B cell (primary cell): ENCODE data around the gene TSHZ3. TPM values are rescaled to one million over a fixed set of nuclear protein-coding genes. Genes with fewer than 3 reads are reported as not detected.

ENCODE experiments used
- ATAC-seq: fragments of 200-7000 bp; cut with Tn5 transposase; one replicate; pipeline ENCODE4 v1.10.0; 2021; ENCODE audit warnings: low read depth, mild to moderate bottlenecking, moderate number of reproducible peaks, moderate library complexity
- CTCF ChIA-PET: fragments of 350-600 bp; sonication (Branson Sonifier 250); formaldehyde crosslinking; loops from one replicate; lab custom pipeline; 2021; ENCODE audit warnings: antibody characterized with exemption, inconsistent platforms; lab: Charles Lee
- POLR2A ChIA-PET: fragments of 350-600 bp; sonication (Branson Sonifier 250); formaldehyde crosslinking; loops from one replicate; lab custom pipeline; 2021; ENCODE audit warnings: antibody characterized with exemption; lab: Charles Lee
- DNase-seq: peaks from one replicate; pipeline ENCODE4 v3.0.0; 2013
- H2AFZ ChIP-seq: 2 replicates; pipeline ENCODE4 v1.6.1; 2012; ENCODE audit warnings: mild to moderate bottlenecking, low read depth, low read length; ENCODE audit not compliant: insufficient read depth, poor library complexity, severe bottlenecking
- H3K27ac ChIP-seq, 2 donors: 1 replicate in 1 of 2; 2 replicates in 1 of 2; pipeline ENCODE4 v1.5.1; 2012 to 2013; ENCODE audit warnings: low read length in 2 of 2, mild to moderate bottlenecking in 2 of 2, moderate library complexity in 1 of 2
- H3K27me3 ChIP-seq, 4 experiments: fragments of 200-600 bp in 1 of 4; sonication (generic) in 1 of 4; replicated peaks in 1 of 4; 1 replicate in 2 of 4; 2 replicates in 2 of 4; pipeline versions ENCODE4 v1.6.1 to v1.7.0; 2013 to 2016; ENCODE audit warnings: low read length in 3 of 4, mild to moderate bottlenecking in 2 of 4, mixed read lengths in 1 of 4, moderate library complexity in 1 of 4; ENCODE audit not compliant: insufficient read depth in 4 of 4, control insufficient read depth in 3 of 4; ENCODE audit errors: control extremely low read depth in 1 of 4
- H3K36me3 ChIP-seq, 2 experiments: replicated peaks in 1 of 2; 1 replicate in 1 of 2; 2 replicates in 1 of 2; pipeline versions ENCODE4 v1.6.1 to v1.7.1; 2013; ENCODE audit warnings: low read length in 1 of 2; ENCODE audit not compliant: insufficient read depth in 2 of 2, control insufficient read depth in 1 of 2; ENCODE audit errors: control extremely low read depth in 1 of 2, extremely low read depth in 1 of 2
- H3K4me1 ChIP-seq, 2 donors: fragments of 200-600 bp in 1 of 2; sonication (generic) in 1 of 2; 1 replicate in 1 of 2; 2 replicates in 1 of 2; pipeline versions ENCODE4 v1.5.1 to v1.6.1; 2013 to 2017; ENCODE audit warnings: low read length in 2 of 2; ENCODE audit not compliant: control insufficient read depth in 2 of 2, insufficient read depth in 2 of 2
- H3K4me2 ChIP-seq: replicated peaks from 2 replicates; pipeline ENCODE3; 2012; ENCODE audit warnings: mild to moderate bottlenecking, low read depth, low read length; ENCODE audit not compliant: poor library complexity, severe bottlenecking
- H3K4me3 ChIP-seq, 5 experiments: fragments of 200-600 bp in 1 of 5; sonication (generic) in 1 of 5; 1 replicate in 3 of 5; 2 replicates in 2 of 5; pipeline versions ENCODE4 v1.5.1 to v1.7.0; 2011 to 2016; ENCODE audit warnings: low read length in 4 of 5, mild to moderate bottlenecking in 4 of 5, low read depth in 2 of 5, control low read depth in 1 of 5, moderate library complexity in 1 of 5; ENCODE audit not compliant: insufficient read depth in 1 of 5; ENCODE audit errors: control extremely low read depth in 1 of 5, extremely low read depth in 1 of 5
- H3K79me2 ChIP-seq: fragments of 200-600 bp; sonication (generic); one replicate; pipeline ENCODE4 v1.6.0; 2016; ENCODE audit warnings: low read length; ENCODE audit not compliant: control insufficient read depth, insufficient read depth
- H3K9ac ChIP-seq: fragments of 200-600 bp; sonication (generic); 2 replicates; pipeline ENCODE4 v1.6.1; 2017; ENCODE audit warnings: mild to moderate bottlenecking, low read length, moderate library complexity
- H3K9me3 ChIP-seq, 3 donors: one replicate each; pipeline versions ENCODE4 v1.6.1 to v1.7.1; 2013; ENCODE audit warnings: low read length in 2 of 3; ENCODE audit not compliant: control insufficient read depth in 2 of 3, insufficient read depth in 1 of 3; ENCODE audit errors: control extremely low read depth in 1 of 3
- H4K20me1 ChIP-seq: 2 replicates; pipeline ENCODE4 v1.6.0; 2012; ENCODE audit warnings: mild to moderate bottlenecking, low read length; ENCODE audit not compliant: insufficient read depth, control insufficient read depth, poor library complexity, severe bottlenecking
- H3K27ac Mint-ChIP-seq: one replicate; pipeline ENCODE4 v1.8.0; 2021; ENCODE audit warnings: mixed read lengths
- H3K27me3 Mint-ChIP-seq: one replicate; pipeline ENCODE4 v1.8.0; 2021; ENCODE audit warnings: mixed read lengths
- H3K4me1 Mint-ChIP-seq: one replicate; pipeline ENCODE4 v1.8.0; 2021; ENCODE audit warnings: mixed read lengths
- H3K4me3 Mint-ChIP-seq: one replicate; pipeline ENCODE4 v1.8.0; 2021; ENCODE audit warnings: mixed read lengths
- H3K9me3 Mint-ChIP-seq: one replicate; pipeline ENCODE4 v1.8.0; 2022; ENCODE audit warnings: mixed read lengths; ENCODE audit not compliant: insufficient read depth
- EZH2 ChIP-seq: IDR thresholded peaks from 2 replicates; pipeline ENCODE4 v1.6.1; 2012; ENCODE audit warnings: borderline replicate concordance, low read depth, mild to moderate bottlenecking, moderate library complexity, low read length; ENCODE audit not compliant: insufficient read depth, poor library complexity, severe bottlenecking
- WGBS: methylation state at CpG from one replicate; pipeline ENCODE4 v1.1.5; 2013; ENCODE audit warnings: missing lambda C conversion rate; ENCODE audit not compliant: insufficient coverage; 5-methylcytosine and 5-hydroxymethylcytosine counted together
- intact Hi-C: fragments of 100-400 bp; cut with micrococcal nuclease; formaldehyde crosslinking; loops from one replicate; pipeline ENCODE4 v1.10.0; 2022
- polyA plus RNA-seq: library from polyadenylated mRNA; depleted of rRNA; stranded (reverse); fragments of >200 nt; gene quantifications from 2 replicates; pipeline ENCODE4 v1.2.3, GENCODE V29; 2012
- total RNA-seq, 2 donors: library from RNA; stranded (reverse); fragments of 120-200 nt in 1 of 2; gene quantifications; 1 replicate in 1 of 2; 2 replicates in 1 of 2; pipeline versions ENCODE4 v1.2.3 to v1.2.4, GENCODE V29; 2013 to 2022
- TF ChIP-seq, protein P1 (sequence below): fragments of 200-600 bp; IDR thresholded peaks from one replicate; pipeline ENCODE4 v1.8.0; 2022; ENCODE audit warnings: antibody characterized with exemption, mild to moderate bottlenecking

Gene TSHZ3
- total and polyA plus RNA-seq, 2 donors (not counting 1 experiment from before 2014, with no cell fraction given): 0.03 to 0.34 TPM

DNA sequence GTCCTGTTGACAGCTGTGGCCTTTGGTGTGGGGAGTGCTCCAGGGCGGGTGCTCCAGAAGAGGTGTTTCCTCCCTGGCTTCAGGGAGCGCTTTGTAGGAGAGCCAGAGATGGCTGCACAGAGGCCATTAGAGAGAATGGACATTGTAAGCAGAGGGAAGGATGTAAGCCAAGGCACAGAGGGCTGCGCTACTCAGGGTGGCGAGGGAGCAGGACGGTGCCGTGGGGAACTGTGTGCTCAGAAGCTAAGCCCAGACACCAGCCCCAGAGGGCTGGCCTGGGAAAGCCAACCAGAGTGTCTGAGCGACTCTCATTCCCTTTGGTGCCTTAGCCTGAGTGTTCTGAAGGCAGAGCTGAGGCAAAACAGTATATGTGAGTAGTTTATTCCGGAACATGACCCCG, 92.2 kb downstream of the TSHZ3 start:
- H3K4me3 ChIP-seq: no peak overlapping the region
- no peak overlapping the region for H3K27ac ChIP-seq
- no peak for ATAC-seq
- no peak overlapping the region for H3K9ac ChIP-seq
- Mint-ChIP-seq H3K27me3 (no peaks in the 10 kb centered on the region), H3K4me3 (no peak overlapping the region), H3K4me1 (no peaks in the 10 kb centered on the region), H3K27ac (no peak overlapping the region), H3K9me3 (no peaks in the 10 kb centered on the region)
- no peak overlapping the region for H2AFZ ChIP-seq
- peaks cover 0 to 34% (median 0%) of the 10 kb centered on the region in 3 donors for H3K9me3 ChIP-seq
- H3K79me2 ChIP-seq: no peaks in the 10 kb centered on the region
- TF ChIP-seq, protein P1, sequence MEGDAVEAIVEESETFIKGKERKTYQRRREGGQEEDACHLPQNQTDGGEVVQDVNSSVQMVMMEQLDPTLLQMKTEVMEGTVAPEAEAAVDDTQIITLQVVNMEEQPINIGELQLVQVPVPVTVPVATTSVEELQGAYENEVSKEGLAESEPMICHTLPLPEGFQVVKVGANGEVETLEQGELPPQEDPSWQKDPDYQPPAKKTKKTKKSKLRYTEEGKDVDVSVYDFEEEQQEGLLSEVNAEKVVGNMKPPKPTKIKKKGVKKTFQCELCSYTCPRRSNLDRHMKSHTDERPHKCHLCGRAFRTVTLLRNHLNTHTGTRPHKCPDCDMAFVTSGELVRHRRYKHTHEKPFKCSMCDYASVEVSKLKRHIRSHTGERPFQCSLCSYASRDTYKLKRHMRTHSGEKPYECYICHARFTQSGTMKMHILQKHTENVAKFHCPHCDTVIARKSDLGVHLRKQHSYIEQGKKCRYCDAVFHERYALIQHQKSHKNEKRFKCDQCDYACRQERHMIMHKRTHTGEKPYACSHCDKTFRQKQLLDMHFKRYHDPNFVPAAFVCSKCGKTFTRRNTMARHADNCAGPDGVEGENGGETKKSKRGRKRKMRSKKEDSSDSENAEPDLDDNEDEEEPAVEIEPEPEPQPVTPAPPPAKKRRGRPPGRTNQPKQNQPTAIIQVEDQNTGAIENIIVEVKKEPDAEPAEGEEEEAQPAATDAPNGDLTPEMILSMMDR: no peak
- TF ChIP-seq EZH2: no peak
- no peaks in the 10 kb centered on the region for H3K27me3 ChIP-seq
- no peaks in the 10 kb centered on the region for H3K4me1 ChIP-seq
- no peaks in the 10 kb centered on the region for H3K36me3 ChIP-seq
- intact Hi-C loops: no loop called here
- ChIA-PET CTCF (no interaction called here), POLR2A (no interaction called here)
- H4K20me1 ChIP-seq: no peaks in the 10 kb centered on the region
- WGBS: 89% methylated on average over 8 of the region's 9 CpGs
- H3K4me2 ChIP-seq: no peak overlapping the region
- DNase-seq: no peak

DNA sequence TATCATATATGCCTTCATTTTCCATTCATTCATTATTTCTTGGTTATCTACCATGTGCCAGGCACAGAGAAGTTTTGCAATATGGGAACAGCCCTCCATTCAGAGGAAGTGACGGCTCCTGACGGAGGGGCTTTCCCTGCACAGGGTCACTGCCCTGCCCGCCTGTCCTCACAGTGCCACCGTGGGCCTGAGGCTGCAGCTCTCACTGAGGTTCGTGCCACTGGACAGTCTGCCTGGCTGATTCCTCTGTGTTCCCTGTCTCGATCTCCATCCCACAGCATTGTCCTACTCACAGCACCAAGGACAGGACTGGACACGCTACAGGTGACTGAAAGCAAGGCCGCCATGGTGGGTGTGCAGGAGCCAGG, 92.7 kb downstream of the TSHZ3 start:
- no peak overlapping the region for H3K4me3 ChIP-seq
- no peaks in the 10 kb centered on the region for H3K27me3 Mint-ChIP-seq
- no peaks in the 10 kb centered on the region for H3K9me3 Mint-ChIP-seq
- no peaks in the 10 kb centered on the region for H3K27me3 ChIP-seq
- DNase-seq (no peak), ATAC-seq (no peak)
- H2AFZ ChIP-seq: no peak overlapping the region
- intact Hi-C loops: no loop called here
- H3K9ac ChIP-seq: no peak overlapping the region
- CTCF ChIA-PET: no interaction called here
- POLR2A ChIA-PET: no interaction called here
- no peak overlapping the region for H3K4me3 Mint-ChIP-seq
- H3K79me2 ChIP-seq: no peaks in the 10 kb centered on the region
- H3K4me1 Mint-ChIP-seq: no peaks in the 10 kb centered on the region
- H3K9me3 ChIP-seq: peaks cover 0 to 34% (median 0%) of the 10 kb centered on the region in 3 donors
- no peak overlapping the region for H3K27ac Mint-ChIP-seq
- no peaks in the 10 kb centered on the region for H3K4me1 ChIP-seq
- H3K4me2 ChIP-seq: no peak overlapping the region
- WGBS: 90% methylated on average over 8 of the region's 8 CpGs
- no peak overlapping the region for H3K27ac ChIP-seq
- H4K20me1 ChIP-seq: no peaks in the 10 kb centered on the region
- H3K36me3 ChIP-seq: no peaks in the 10 kb centered on the region
- TF ChIP-seq, protein P1: no peak
- no peak for TF ChIP-seq EZH2
